ENCODE measurements around the gene AKAP6.
"Not testable (repeated sequence)": the region's sequence is repeated elsewhere in the genome, so short reads cannot be mapped to it uniquely, and the experiment has no call there.

The AKAP6 gene

DNA sequence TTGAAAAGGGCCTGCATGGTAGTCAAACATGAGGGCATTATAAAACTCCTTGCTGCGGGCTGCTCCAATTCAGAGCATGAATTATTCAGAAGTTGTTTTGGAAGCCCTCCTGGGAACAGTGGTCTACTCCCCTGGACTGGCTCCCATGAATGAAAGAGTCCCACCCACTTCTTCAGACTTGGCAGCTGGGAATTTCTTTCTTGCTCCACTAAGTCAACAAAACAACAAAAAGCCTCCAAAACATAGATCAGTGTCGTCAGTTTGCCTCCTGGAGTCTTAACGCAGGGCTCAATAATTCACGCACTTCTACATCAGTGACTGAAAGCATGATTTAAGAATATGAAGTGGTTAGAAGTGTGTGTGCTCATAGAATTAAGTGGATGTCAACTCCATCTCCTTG, 37.9 kb downstream of the AKAP6 start:
- FAIRE-seq (no peak), DNase-seq (ENCODE audit: insufficient read length, low spot score) (no peak)

DNA sequence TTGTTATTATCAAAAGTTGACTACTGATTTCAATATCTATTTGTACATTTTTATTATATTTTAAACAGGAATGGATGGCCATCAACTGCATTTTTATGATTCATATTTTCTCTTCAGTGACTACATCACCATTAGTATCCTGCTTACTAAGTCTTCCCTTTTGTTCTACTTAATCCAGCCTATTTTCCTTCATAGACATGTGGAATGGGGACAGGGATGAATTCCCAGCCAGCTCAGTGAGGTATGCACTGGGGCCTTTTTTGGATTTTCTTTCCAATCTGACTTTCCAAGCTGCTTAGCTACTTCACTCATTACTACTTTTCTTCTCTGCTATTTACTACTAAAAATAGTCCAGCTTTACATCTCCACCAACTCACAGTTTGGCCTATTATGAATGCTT, 38.4 kb downstream of the AKAP6 start:
- no peak for FAIRE-seq
- DNase-seq (ENCODE audit: insufficient read length, low spot score): no peak

DNA sequence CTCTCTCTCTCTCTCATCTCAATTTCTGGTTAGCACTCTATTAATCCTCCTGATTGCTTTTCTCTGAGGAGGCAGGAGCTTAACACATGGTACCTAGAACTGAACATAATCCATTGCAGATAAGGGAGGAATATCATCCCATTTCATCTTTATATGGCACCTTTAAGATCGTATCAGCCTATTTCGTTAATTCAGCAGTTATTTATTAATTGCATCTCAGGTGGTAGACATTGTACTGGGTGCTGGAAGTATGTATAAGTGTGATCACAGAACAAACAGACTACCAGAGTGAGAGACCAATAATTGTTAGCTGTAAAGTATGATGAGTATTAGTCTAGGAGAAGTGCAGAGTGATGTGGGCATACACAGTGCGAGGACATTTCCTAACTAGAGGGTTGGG, 39.0 kb downstream of the AKAP6 start:
- no peak for DNase-seq (ENCODE audit: insufficient read length, low spot score)
- FAIRE-seq: no peak

DNA sequence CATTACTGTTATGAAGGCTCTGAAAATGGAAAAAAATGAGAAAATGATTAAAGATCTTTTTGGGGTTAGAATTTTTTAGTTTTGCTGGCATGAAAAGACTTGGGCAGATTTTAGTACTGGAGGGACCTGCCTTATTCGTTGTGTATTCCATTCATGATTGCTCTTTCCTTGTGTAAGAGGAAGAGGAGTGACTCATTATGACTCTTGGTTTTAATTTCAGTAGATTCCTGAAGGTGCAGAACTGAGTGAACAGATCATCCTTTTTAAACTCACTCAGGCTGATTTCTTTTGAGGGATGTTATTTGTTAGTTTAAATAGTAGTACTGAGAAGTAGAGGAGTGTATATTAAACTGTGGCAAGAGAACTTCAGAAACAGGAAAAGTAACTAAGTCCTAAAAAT, 41.6 kb downstream of the AKAP6 start:
- no peak for FAIRE-seq

DNA sequence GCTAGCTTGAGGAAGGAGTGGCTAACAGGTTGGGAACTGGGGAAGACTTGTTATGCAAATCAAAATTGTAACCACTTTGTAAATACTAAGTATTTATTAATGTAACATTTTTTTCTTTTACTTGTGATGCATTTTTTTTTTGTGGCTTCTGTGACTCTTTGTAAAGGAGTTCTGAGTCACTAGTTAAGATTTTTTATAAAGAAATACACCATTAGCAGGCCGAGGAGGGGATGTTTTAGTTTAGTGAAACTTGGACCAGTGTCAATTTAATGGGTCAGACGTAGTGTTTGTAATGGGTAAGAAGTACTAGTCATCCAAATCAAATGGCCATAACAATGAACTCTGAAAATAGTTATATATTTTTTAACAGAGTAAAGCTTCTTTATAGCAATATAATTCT, 43.1 kb downstream of the AKAP6 start:
- FAIRE-seq: no peak
- no peak for DNase-seq (ENCODE audit: insufficient read length, low spot score)

More for the DNA sequence above, 41.6 kb downstream of the AKAP6 start:
- no peak for DNase-seq (ENCODE audit: insufficient read length, low spot score)

DNA sequence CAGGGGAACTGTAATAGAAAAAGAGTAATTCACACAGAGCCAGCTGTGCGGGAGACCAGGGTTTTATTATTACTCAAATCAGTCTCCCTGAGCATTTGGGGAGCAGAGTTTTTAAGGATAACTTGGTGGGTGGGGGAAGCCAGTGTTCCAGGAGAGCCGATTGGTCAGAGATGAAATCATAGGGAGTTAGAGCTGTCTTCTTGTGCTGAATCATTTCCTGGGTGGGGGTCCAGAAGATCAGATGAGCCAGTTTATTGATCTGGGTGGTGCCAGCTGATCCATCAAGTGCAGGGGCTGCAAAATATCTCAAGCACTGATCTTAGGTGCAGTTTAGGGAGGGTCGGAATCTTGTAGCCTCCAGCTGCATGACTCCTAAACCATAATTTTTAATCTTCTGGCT, 44.1 kb downstream of the AKAP6 start:
- not testable (repeated sequence) for FAIRE-seq; DNase-seq (ENCODE audit: insufficient read length, low spot score)

DNA sequence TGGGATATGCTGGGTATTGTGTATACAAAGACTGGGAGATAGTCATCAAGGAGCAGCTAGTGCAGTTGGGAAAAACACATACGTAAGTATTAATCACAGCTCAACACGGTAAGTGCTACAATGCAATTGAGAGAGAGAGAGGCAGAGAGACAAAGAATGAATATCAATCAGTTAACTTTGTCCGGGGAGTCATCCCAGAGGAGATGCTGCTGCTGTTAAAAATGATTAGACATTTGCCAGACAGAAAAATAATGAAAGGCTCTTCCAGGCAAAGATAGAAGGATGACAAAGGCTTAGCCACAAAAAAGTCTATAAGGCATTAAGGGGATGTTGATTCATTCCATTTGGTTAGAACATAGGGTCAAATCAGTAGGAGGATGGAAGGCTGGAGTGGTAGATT, 45.1 kb downstream of the AKAP6 start:
- DNase-seq (ENCODE audit: insufficient read length, low spot score) (no peak), FAIRE-seq (no peak)

DNA sequence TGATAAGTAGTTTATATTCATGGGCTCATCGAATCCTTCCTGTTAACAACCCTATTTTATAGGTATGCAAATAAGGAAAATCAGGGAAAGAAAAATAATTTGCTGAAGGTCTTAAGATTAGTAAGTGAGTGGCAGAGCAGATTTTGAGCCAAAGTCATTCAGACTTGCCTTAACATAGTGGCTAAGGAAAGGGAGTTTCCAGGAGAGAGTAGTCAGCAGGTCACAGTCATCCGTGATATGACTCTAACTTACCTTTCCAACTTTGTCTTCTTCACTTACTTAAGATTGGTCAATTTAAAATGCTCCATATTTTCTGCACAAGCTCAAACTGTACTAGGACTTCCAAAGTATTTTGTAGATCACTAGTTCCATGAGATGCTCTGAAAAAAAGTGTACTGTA, 46.6 kb downstream of the AKAP6 start:
- DNase-seq (ENCODE audit: insufficient read length, low spot score) (no peak), FAIRE-seq (no peak)

DNA sequence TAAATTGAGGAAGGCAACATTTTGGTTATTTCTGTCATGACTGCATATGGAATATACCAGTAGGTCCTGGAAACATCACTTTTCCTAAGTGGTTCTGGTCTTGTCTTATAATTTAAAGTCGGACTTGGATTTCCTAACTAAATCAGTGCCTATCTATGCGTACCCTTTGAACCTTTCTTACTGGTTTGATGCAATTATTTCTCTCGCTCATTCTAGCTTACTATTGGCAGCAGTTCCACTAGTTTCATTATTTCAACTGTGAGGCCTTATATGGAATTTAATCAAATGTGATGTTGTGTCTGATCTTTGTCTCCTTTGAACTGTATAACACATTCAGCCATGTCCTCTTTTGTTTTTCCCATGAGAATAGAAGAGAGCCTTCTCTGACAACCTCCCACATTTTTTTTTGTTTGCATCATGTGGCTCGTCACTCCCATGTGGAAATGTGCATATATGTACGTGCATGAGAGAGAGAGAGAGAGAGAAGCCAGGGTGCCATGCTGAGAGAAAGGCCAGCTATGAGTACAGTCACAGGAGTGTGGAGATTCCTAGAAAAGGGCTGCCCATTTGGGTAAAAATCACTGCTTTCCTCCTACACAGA, 48.0 kb downstream of the AKAP6 start:
- DNase-seq (ENCODE audit: insufficient read length, low spot score) (no peak), FAIRE-seq (no peak)

DNA sequence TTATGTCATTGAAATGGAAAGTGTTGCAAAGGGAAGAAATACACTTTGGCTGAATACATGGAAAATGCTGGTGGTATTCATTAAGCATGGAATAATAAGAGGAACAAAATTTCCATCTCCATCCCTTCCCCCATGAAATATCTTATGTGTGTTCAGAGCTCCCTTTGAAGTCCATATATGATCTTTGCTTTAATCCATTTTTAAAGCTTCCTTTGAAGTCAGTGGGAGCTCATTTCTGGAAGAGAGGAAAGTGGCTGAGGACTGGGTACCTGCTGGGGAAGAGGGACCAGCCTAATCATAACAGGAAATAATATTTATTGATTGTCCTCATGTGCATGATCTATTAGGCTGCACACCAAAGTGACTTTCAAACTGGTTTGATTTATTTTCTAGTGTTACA, 49.2 kb downstream of the AKAP6 start:
- FAIRE-seq: no peak
- DNase-seq (ENCODE audit: insufficient read length, low spot score): no peak

DNA sequence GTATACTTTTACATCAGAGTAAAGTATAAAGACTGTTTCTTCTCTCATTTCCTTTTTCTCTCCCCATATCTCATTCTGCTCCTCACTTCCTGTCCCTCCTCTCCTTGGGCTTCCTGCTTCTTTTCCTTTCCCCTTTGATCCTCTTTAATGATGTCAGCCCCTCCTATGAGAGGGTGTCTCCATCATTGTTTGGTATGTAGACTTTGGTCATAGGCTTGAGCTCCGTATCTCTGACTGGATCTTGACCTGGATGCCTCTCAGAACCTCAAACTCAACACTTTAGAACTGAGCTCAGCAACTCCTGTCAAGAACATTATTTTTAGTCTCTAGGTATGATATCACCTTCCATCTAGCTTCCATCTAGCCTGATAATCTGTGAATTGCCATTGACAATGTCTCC, 50.3 kb downstream of the AKAP6 start:
- FAIRE-seq (no peak), DNase-seq (ENCODE audit: insufficient read length, low spot score) (no peak)

DNA sequence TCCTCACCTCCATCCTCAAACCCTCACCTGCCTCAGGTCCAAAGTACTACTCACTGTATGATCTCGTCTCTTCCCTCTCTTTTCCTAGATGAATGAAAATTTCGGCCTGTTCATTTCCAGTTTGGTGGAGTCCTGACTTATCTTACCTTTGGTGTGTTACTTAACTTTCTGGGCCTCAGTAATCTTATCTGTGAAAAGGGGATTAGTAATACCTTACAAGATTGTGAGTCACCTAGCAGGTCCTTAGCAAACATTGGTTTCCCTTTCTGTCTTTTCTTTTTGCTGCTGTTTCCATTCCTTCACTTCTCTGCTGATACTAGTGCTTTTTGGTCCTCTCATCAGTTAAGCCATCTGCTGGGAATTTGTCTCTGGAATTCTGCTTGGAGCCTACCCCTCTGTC, 52.8 kb downstream of the AKAP6 start:
- DNase-seq (ENCODE audit: insufficient read length, low spot score) (no peak), FAIRE-seq (no peak)

DNA sequence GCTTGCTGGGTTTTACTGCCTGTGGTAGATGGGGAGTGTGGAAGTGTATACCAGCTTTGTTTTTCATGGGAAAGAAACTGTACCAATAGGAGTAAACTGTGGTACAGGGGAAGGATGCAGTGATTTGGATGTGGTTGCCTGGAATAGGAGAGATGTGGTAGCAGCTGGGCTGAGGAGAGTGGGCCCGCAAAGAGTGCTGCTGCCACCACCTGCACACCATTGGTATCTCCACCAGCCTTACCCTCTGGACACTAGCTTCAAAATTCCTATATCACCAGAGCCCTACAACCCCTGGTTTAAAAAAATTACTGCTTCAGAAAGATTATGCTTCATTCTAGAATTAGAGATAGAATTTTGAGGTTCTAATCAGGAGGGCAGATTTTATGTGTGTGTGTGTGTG, 53.6 kb downstream of the AKAP6 start:
- no peak for DNase-seq (ENCODE audit: insufficient read length, low spot score)
- no peak for FAIRE-seq

DNA sequence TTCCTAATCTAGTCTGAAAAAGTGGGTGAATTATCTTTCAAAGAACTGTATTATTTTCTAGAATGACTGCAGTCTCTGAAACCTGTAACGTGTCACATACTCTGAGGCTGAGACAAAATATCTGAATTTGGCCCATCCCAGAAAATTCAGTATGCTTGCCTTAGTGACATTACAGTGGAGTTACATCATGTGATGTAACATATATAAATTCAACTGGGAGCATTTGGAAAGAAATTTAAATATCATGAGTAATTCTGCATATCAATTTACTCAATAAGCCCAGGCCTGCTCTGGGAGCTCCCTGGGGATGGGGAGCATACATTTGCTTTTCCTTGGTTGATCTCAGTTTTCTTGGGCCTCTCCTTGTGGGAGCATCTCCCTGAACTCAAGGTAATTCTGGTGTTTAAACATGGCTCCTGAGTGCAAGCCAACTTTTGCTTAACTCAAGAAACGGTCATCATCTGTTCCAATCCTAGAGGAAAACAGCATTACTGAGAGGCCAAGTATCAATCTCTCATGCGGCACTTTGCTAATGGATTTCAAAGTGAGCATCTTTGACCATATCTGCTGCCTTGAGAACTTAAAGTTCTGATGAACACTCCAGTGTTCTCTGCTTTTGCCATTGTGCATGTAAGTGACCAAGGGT, 54.4 kb downstream of the AKAP6 start:
- no peak for FAIRE-seq

DNA sequence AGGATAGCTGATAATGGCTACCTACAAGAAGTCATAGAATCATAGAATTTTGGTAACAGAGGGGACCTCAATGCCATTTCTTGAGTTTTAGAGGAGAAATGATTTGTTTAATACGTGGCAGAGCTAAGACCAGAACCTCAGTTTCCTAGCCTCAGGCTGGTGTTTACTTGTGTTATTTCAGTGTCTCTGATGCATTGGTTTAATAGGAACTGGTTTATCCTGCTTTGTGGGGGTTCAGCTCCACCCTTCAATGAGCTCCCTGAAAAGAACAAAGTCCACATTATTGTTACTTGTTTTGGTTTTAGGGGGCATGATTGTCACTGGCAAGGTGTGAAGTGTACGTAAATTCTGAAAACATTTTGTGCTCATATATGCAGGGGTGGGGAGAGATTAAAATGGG, 55.4 kb downstream of the AKAP6 start:
- FAIRE-seq: no peak
- no peak for DNase-seq (ENCODE audit: insufficient read length, low spot score)

More for the DNA sequence above, 54.4 kb downstream of the AKAP6 start:
- no peak for DNase-seq (ENCODE audit: insufficient read length, low spot score)

DNA sequence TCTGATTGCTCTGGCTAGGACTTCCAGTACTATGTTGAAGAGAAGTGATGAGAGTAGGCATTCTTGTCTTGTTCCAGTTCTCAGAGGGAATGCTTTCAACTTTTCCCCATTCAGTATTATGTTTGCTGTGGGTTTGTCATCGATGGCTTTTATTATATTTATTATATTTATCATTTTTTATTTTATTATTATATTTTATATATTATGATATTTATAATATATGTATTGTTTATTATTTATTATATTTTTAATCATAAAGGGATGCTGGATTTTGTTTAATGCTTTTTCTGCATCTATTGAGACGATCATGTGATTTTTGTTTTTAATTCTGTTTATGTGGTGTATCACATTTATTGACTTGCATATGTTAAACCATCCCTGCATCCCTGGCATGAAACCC, 58.2 kb downstream of the AKAP6 start:
- not testable (repeated sequence) for FAIRE-seq; DNase-seq (ENCODE audit: insufficient read length, low spot score)

DNA sequence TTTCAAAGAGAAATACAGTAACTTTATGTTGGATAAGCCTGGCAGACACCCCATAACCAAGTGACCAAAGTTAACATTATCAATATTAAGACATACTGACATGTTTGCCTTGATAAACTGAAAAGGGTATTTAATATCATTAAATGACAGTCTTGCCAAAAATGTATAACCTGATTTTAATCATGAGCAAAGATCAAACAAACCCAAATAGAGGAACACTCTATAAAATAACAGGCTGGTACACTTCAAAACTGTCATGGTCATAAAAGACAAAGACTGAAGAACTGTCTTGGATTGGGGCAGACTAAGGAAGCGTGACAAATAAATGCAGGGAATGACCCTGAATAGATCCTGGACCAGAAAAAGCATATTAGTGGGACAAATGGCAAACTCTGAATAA, 64.0 kb downstream of the AKAP6 start:
- FAIRE-seq (no peak), DNase-seq (ENCODE audit: insufficient read length, low spot score) (no peak)

DNA sequence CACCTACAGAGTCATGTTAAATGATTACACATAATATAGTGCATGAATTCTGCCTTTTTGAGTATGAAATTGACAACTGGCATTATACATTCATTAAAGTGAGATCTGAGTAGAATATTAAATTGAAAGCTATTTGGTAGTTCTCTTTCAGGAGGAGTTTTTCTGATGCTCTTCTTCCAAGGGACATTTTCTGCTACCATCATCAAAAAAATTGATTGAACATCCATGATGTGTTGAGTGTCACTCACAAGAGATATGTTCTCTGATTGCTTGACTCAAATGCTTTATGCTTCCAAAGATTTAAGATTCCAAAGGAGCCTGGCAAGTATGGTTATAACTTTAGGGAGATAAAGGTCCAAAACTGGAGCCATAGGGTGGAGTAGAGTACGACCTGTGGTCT, 64.9 kb downstream of the AKAP6 start:
- FAIRE-seq (no peak), DNase-seq (ENCODE audit: insufficient read length, low spot score) (no peak)

DNA sequence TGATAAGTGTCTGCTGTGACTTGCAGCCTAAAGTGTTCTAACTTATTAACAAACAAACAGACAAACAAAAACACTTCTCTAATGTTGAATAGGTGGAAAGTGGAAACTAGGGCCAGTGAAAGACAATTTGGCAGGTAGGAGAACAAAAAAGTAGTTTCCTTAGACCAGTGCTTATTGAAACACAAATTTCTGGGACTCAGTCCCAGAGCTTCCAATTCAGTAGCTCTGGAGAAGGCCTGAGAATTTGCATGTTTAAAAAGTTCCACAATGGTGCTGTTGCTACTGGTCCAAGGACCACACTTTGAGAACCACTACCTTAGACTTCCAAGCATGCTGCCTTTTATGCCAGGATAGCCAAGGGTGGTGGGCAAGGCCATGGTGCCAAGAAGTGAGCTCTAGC, 67.8 kb downstream of the AKAP6 start:
- FAIRE-seq (no peak), DNase-seq (ENCODE audit: insufficient read length, low spot score) (no peak)

DNA sequence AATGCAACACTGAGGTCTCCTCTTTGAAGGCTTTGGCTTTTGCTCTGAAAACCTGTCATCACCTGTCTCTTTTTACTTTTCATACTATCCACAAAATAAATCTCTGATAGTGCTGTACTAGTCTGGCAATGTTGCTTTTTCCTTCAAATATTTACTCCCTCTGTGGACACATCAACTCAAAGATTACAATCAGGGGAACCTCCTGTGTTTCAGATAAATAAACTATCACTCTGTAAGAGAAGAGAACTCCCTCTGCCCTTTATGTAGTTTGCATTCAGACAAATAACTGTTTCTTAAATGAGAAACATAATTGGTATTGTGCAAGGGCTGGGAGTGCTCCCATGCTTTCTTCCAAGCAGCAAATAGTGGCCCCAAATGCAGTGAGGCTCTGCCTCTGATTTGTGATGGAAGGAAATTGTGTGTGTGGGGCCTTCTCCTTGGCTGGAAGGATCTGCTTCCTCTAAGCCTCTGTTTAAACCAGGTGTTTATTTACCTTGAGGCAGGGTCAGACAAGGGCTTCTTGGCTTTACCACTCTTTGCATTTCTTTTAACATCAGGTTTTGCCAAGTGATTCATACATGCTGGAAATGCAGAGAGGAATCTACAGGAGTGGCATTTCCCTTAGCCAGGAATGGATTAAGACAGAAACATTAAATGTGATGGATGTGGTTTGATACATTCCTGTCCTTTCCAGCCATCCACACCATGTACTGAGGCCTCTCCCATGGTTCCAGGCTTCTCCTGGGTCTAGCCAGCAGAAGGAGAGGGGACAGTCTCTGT, 69.0 kb downstream of the AKAP6 start:
- no peak for FAIRE-seq
- no peak for DNase-seq (ENCODE audit: insufficient read length, low spot score)

DNA sequence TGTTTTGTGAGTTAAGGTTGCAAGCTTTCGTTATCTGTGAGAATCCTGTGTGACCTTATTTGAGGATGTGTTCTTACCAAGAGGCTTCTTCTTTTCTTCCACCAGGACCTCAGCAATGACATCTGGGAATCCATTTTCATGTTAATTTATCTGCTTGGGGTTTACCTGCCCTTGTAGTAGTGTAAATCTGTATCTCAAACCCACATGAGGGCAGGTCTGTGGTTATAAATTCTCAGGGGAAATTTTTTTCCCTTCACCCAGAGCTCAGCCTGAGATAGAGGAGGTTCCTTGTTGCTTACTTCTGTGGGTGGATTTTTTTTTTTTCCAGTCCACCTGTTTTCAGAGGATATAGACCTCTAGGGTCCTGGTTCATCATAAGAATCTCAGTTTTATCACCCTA, 70.8 kb downstream of the AKAP6 start:
- no peak for DNase-seq (ENCODE audit: insufficient read length, low spot score)
- FAIRE-seq: no peak

DNA sequence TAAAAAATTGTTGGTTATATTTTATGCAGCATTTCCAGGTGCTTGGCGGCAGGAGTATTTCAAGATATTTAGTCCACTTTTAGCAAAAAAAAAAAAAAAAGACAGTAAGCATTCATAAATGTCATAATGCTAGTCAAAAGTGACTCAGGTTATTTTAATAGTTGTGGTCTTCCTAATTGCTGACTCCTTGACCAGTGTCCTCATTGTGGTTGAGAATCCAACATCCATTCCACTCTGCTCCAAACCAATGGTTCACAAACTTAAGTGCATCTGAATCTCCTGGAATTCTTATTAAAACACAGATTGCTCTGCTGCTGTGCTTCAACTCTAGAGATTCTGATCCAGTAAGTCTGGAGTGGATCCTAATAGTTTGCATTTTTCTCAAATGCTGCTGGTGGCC, 71.4 kb downstream of the AKAP6 start:
- FAIRE-seq: no peak
- DNase-seq (ENCODE audit: insufficient read length, low spot score): no peak
